K562 (cell line): ENCODE results near the gene PI4KA. TPM values are rescaled to one million over a fixed set of nuclear protein-coding genes. Genes with fewer than 3 reads are reported as not detected.
A peak's percentile ranks its signal among the peaks of the same experiment; 100 is the strongest.

Source experiments
- COPS2 ChIP-seq: fragments of 450-650 bp; conservative IDR thresholded peaks from 2 replicates; pipeline ENCODE4 v1.6.1; 2016; ENCODE audit warnings: mild to moderate bottlenecking, moderate library complexity
- CSDE1 ChIP-seq, 2 experiments: fragments of 450-650 bp; IDR thresholded peaks; 2 replicates each; pipeline ENCODE4 v1.6.1; 2016; ENCODE audit warnings: mild to moderate bottlenecking in 1 of 2
- ETV5 ChIP-seq: sonication (generic); formaldehyde crosslinking; IDR thresholded peaks from 2 replicates; pipeline ENCODE4 v1.4.0; 2020; ENCODE audit warnings: low read depth, mild to moderate bottlenecking, missing genetic modification reagents
- MGA ChIP-seq: fragments of 450-650 bp; IDR thresholded peaks from 2 replicates; pipeline ENCODE4 v1.6.1; 2016; ENCODE audit warnings: mild to moderate bottlenecking, moderate library complexity
- NR2C2 ChIP-seq, 2 experiments: fragments of 200-800 bp in 1 of 2; sonication (Bioruptor generic) in 1 of 2; sonication (generic) in 1 of 2; formaldehyde crosslinking in 1 of 2; IDR thresholded peaks; 2 replicates each; pipeline versions ENCODE4 v1.6.1 to v1.8.0; 2016 to 2022; ENCODE audit warnings: mild to moderate bottlenecking in 1 of 2, missing compliant biosample characterization in 1 of 2, missing genetic modification characterization in 1 of 2, missing genetic modification reagents in 1 of 2
- PPARD ChIP-seq: fragments of 250-450 bp; sonication (Bioruptor Pico); IDR thresholded peaks from 2 replicates; pipeline ENCODE4 v1.8.0; 2022; ENCODE audit warnings: inconsistent platforms, mild to moderate bottlenecking, moderate library complexity
- RAD51 ChIP-seq: fragments of 450-650 bp; IDR thresholded peaks from 2 replicates; pipeline ENCODE4 v1.7.1; 2016; ENCODE audit warnings: low read depth, mild to moderate bottlenecking, borderline replicate concordance
- SMARCE1 ChIP-seq: fragments of 450-650 bp; IDR thresholded peaks from 2 replicates; pipeline ENCODE4 v1.7.1; 2016; ENCODE audit warnings: mild to moderate bottlenecking
- ZEB2 ChIP-seq: fragments of 450-650 bp; IDR thresholded peaks from 2 replicates; pipeline ENCODE4 v1.6.1; 2016
- ZNF277 ChIP-seq: fragments of 250-450 bp; sonication (Bioruptor Pico); IDR thresholded peaks from 2 replicates; pipeline ENCODE4 v1.8.0; 2022; ENCODE audit warnings: inconsistent platforms, mild to moderate bottlenecking, moderate library complexity, borderline replicate concordance
- ZNF449 ChIP-seq: fragments of 250-450 bp; sonication (Bioruptor Pico); IDR thresholded peaks from 2 replicates; pipeline ENCODE4 v1.8.0; 2022; ENCODE audit warnings: moderate library complexity, mild to moderate bottlenecking, inconsistent platforms
- polyA plus RNA-seq, 8 experiments: library from polyadenylated mRNA; depleted of rRNA in 4 of 8; stranded (reverse) in 5 of 8; unstranded in 3 of 8; fragments of >200 nt; fragmentation: Nextera tagmentation in 2 of 8; fragmentation: Illumina TruSeq in 1 of 8; extraction: Ambion mirVana in 2 of 8; extraction: Trizol in 1 of 8; gene quantifications; 2 replicates each; pipeline versions ENCODE4 v1.2.1 to v1.2.3, GENCODE V29; 2011 to 2014; ENCODE audit warnings: inconsistent platforms in 1 of 8, missing spikeins in 1 of 8
- total RNA-seq, 7 experiments: library from RNA; depleted of rRNA in 6 of 7; stranded (reverse); fragments of >200 nt in 6 of 7; fragmentation: Illumina TruSeq in 2 of 7; extraction: Trizol in 2 of 7; gene quantifications; 2 replicates each; pipeline versions ENCODE4 v1.2.1 to v1.2.3, GENCODE V29; 2011 to 2021; ENCODE audit warnings: low replicate concordance in 1 of 7

Gene PI4KA
- total and polyA plus RNA-seq, 9 of the 15 experiments (the other 6 are each of a cell fraction or from before 2014, with no cell fraction given): 7.3 to 187 (median 84.7) TPM

- TF ChIP-seq MGA: no peak
- 0 out of 2 replicates have a peak, but pooled peaks have one; percentile 64 for TF ChIP-seq ZNF277
- no peak for TF ChIP-seq ZEB2
- TF ChIP-seq CSDE1 (IDR thresholded peaks at IDR 0.05): no peak
- no peak for TF ChIP-seq COPS2
- no peak for TF ChIP-seq ETV5 (CRISPR knock-in tag)
- no peak for TF ChIP-seq RAD51
- 0 out of 2 replicates have a peak, but pooled peaks have one; percentile 38 for TF ChIP-seq NR2C2 (CRISPR knock-in tag; IDR thresholded peaks at IDR 0.05)
- no peak for TF ChIP-seq NR2C2 (tag; IDR thresholded peaks at IDR 0.05)
- TF ChIP-seq SMARCE1: no peak
- 0 out of 2 replicates have a peak, but pooled peaks have one; percentile 51 for TF ChIP-seq PPARD (CRISPR knock-in tag)
- 0 out of 2 replicates have a peak, but pooled peaks have one; percentile 30 for TF ChIP-seq ZNF449
These were observed 73.2 kb downstream of the PI4KA start (continued) for GRCh38 chr22:20785415-20785814.
